ENCODE measurements around the gene CFAP97D2. TPM values are rescaled to one million over a fixed set of nuclear protein-coding genes. Genes with fewer than 3 reads are reported as not detected.

The CFAP97D2 gene
- polyA plus RNA-seq, 1 of the 3 experiments (the other 2 are of a cell fraction), result not detected

- TF ChIP-seq USF2 (IDR thresholded peaks at IDR 0.05; ENCODE audit: borderline replicate concordance, low read depth, low read length) (no peak), USF1 (IDR thresholded peaks at IDR 0.05; ENCODE audit: borderline replicate concordance, low read depth) (no peak), CHD2 (IDR thresholded peaks at IDR 0.05; ENCODE audit: low read length, partially characterized antibody) (no peak), RFX5 (IDR thresholded peaks at IDR 0.05; ENCODE audit: low read length) (no peak), FOXJ3 (CRISPR knock-in tag; IDR thresholded peaks at IDR 0.05) (no peak)
Measured at GRCh38 chr13:114136576-114136975, 42.5 kb upstream of the CFAP97D2 start (continued).

GRCh38 chr13:114140131-114140905, 38.7 kb upstream of the CFAP97D2 start:
- no peaks in the 10 kb centered on the region for H3K9me2 ChIP-seq
- no peaks in the 10 kb centered on the region for H3K27me3 ChIP-seq (ENCODE audit: insufficient read depth)
- no peaks in the 10 kb centered on the region for H3K36me3 ChIP-seq (replicated peaks in 1 of 2; ENCODE audit: control insufficient read depth in 1 of 2, insufficient read depth in 2 of 2, low read length in 1 of 2)
- DNase-seq, result no peak
- no peaks in the 10 kb centered on the region for H4K20me1 ChIP-seq (ENCODE audit: insufficient read depth)
- no peak overlapping the region for H2AFZ ChIP-seq (ENCODE audit: low read depth)
- WGBS (ENCODE audit: low lambda C conversion rate), result 66% methylated on average over 19 of the region's 25 CpGs
- no peak overlapping the region for H3K4me2 ChIP-seq
- peak overlapping the region in 1 of 2 experiments; percentile 17; a peak in 2 of 4 replicates for H3K27ac ChIP-seq (ENCODE audit: low read depth in 2 of 2, low read length in 1 of 2)
- CTCF ChIA-PET, result interaction anchor here (0.9 to 1.0 kb wide), 2 partner anchors 9 to 10 kb away, joined by 3 read pairs; no protein-coding TSS in a partner anchor
- no peak for TF ChIP-seq SIN3A (IDR thresholded peaks at IDR 0.05; ENCODE audit: borderline replicate concordance, low read depth, low read length)
- no peak for TF ChIP-seq GATA2 (CRISPR knock-in tag; IDR thresholded peaks at IDR 0.05)
- TF ChIP-seq SMC3 (IDR thresholded peaks at IDR 0.05; ENCODE audit: low read depth, low read length), result no peak
- TF ChIP-seq YY1 (IDR thresholded peaks at IDR 0.05; ENCODE audit: low read depth), result no peak
- TF ChIP-seq RXRA (IDR thresholded peaks at IDR 0.05; ENCODE audit: borderline replicate concordance, low read depth), result no peak
- TF ChIP-seq MEF2A (IDR thresholded peaks at IDR 0.05; ENCODE audit: borderline replicate concordance, low read depth), result no peak
- TF ChIP-seq TCF12 (IDR thresholded peaks at IDR 0.05), result no peak
- no peak for TF ChIP-seq ZBTB33 (IDR thresholded peaks at IDR 0.05; ENCODE audit: borderline replicate concordance, low read depth)
- no peak for TF ChIP-seq REST (IDR thresholded peaks at IDR 0.05; ENCODE audit: low read depth, low read length)
- TF ChIP-seq TEAD4 (IDR thresholded peaks at IDR 0.05; ENCODE audit: borderline replicate concordance, insufficient read depth), result no peak
- no peak for TF ChIP-seq JUND (IDR thresholded peaks at IDR 0.05)
- TF ChIP-seq RFX5 (IDR thresholded peaks at IDR 0.05; ENCODE audit: low read length), result no peak
- no peak for TF ChIP-seq NFIC (IDR thresholded peaks at IDR 0.05; ENCODE audit: borderline replicate concordance)
- TF ChIP-seq CTCF (IDR thresholded peaks at IDR 0.05), result no peak
- no peak for TF ChIP-seq TAF1 (IDR thresholded peaks at IDR 0.05; ENCODE audit: borderline replicate concordance, low read depth, low read length)
- no peak for TF ChIP-seq USF1 (IDR thresholded peaks at IDR 0.05; ENCODE audit: borderline replicate concordance, low read depth)
- H3K9ac ChIP-seq, result no peak overlapping the region
- peaks cover 0 to 18% of the 10 kb centered on the region in 2 experiments; a peak in 1 of 4 replicates for H3K4me1 ChIP-seq (ENCODE audit: control insufficient read depth in 1 of 2, insufficient read depth in 2 of 2, low read depth in 1 of 2, low read length in 1 of 2)
- POLR2A ChIA-PET, result no interaction called here
- no peaks in the 10 kb centered on the region for H3K79me2 ChIP-seq (ENCODE audit: insufficient read depth)
- no peaks in the 10 kb centered on the region for H3K9me3 ChIP-seq
- peaks cover 4% of the 10 kb centered on the region for H3F3A ChIP-seq (replicated peaks; ENCODE audit: insufficient read depth)
- no peak overlapping the region for H3K4me3 ChIP-seq (ENCODE audit: low read depth in 2 of 2, low read length in 1 of 2)
